Thoracic aorta (tissue), 2 donors: ENCODE data around the gene GLO1. TPM values are rescaled to one million over a fixed set of nuclear protein-coding genes. Genes with fewer than 3 reads are reported as not detected.
"Not testable (repeated sequence)": the region's sequence is repeated elsewhere in the genome, so short reads cannot be mapped to it uniquely, and the experiment has no call there.

Source experiments
- ATAC-seq: fragments of 150-250 bp; one replicate; pipeline ENCODE4 v1.8.0; 2017; ENCODE audit warnings: low read depth; ENCODE audit not compliant: insufficient number of reproducible peaks, low FRiP score
- DNase-seq: peaks from one replicate; pipeline ENCODE4 v3.0.0-alpha.2; 2020; ENCODE audit warnings: low spot score
- H3K27ac ChIP-seq, 2 donors: fragments of 200-600 bp; sonication (generic); 1 replicate in 1 of 2; 2 replicates in 1 of 2; pipeline ENCODE4 v1.5.1; 2016; ENCODE audit warnings: mild to moderate bottlenecking in 2 of 2, moderate library complexity in 2 of 2
- H3K27me3 ChIP-seq: fragments of 200-600 bp; sonication (generic); replicated peaks from 2 replicates; pipeline ENCODE4 v1.6.0; 2016; ENCODE audit warnings: mild to moderate bottlenecking; ENCODE audit not compliant: insufficient read depth
- H3K36me3 ChIP-seq: fragments of 200-600 bp; sonication (generic); one replicate; pipeline ENCODE4 v1.5.1; 2016
- H3K4me1 ChIP-seq, 2 donors: fragments of 200-600 bp; sonication (generic); 1 replicate in 1 of 2; 2 replicates in 1 of 2; pipeline versions ENCODE4 v1.5.1 to v1.6.0; 2016; ENCODE audit warnings: low read depth in 2 of 2, mild to moderate bottlenecking in 1 of 2; ENCODE audit not compliant: control insufficient read depth in 1 of 2
- H3K4me3 ChIP-seq: fragments of 200-600 bp; sonication (generic); 2 replicates; pipeline ENCODE4 v1.5.1; 2016; ENCODE audit warnings: mild to moderate bottlenecking
- H3K9me3 ChIP-seq: fragments of 200-600 bp; sonication (generic); 2 replicates; pipeline ENCODE4 v1.5.1; 2016
- CTCF ChIP-seq: fragments of 200-600 bp; sonication (generic); IDR thresholded peaks from one replicate; pipeline ENCODE4 v1.5.1; 2019; ENCODE audit warnings: antibody characterized with exemption
- total RNA-seq, 2 donors: library from RNA; depleted of rRNA; stranded (reverse); fragments of >200 nt; gene quantifications; one replicate each; pipeline versions ENCODE4 v1.1.0 to v1.2.3, GENCODE V29; 2016

Gene GLO1
- total RNA-seq, 2 donors from 2014 or later = 47.7 to 63.1 TPM

DNA sequence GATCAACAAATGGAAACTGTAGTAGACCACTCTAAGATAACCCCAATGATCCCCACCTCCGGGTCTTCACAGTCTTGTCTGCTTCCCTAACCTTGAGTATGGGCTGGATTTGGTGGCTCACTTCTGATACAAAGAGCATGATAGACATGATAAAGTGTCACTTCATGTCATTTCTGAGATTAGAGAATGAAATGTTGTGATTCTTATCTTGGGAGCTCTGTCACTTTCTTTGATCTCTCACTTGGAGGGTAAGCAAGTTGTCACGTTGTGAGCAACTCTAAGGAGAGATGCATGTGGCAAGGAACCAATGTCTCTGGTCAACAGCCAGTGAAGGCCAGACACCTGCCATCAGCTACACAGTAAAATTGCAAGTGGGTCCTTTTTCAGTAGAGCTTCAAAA is 3.0 kb upstream of the GLO1 start:
- Histone ChIP-seq H3K9me3 (no peaks in the 10 kb centered on the region), H3K4me1 (peaks cover 5 to 6% of the 10 kb centered on the region in 2 donors), H3K4me3 (no peak overlapping the region), H3K27ac (no peak overlapping the region), H3K36me3 (no peaks in the 10 kb centered on the region), H3K27me3 (no peaks in the 10 kb centered on the region)
- ATAC-seq (no peak), DNase-seq (no peak)
- TF ChIP-seq CTCF = no peak

- no peaks in the 10 kb centered on the region for H3K27me3 ChIP-seq
- TF ChIP-seq CTCF = no peak
- no peaks in the 10 kb centered on the region for H3K36me3 ChIP-seq
- H3K27ac ChIP-seq = no peak overlapping the region
- no peak overlapping the region for H3K4me3 ChIP-seq
- DNase-seq (no peak), ATAC-seq (no peak)
- H3K4me1 ChIP-seq = peaks cover 5 to 6% of the 10 kb centered on the region in 2 donors
- peaks cover 4% of the 10 kb centered on the region for H3K9me3 ChIP-seq
Observed at GRCh38 chr6:38703949-38704590, 1.1 kb upstream of the GLO1 start.

DNA sequence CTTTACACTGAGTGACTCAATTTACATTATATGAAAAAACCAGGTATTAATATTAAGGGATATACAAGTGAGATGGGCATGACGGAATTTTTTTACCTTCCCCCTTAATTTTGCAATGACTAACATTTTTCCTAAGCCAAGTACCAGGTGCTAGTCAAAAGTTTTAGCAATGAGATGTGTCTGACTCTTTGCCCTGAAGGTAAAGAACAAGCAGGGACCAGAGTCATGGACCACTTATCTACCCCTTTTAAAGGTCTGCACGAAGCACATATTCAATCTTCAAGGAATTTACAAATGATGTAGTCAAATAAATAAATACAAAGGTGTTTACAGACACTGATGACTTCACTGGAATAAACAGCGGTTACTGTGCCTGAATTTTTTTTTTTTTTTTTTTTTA is 1.4 kb downstream of the GLO1 start:
- peaks cover 4% of the 10 kb centered on the region for H3K9me3 ChIP-seq
- H3K27me3 ChIP-seq = no peaks in the 10 kb centered on the region
- no peak overlapping the region for H3K27ac ChIP-seq
- no peak for TF ChIP-seq CTCF
- DNase-seq (no peak), ATAC-seq (no peak)
- peaks cover 5 to 6% of the 10 kb centered on the region in 2 donors for H3K4me1 ChIP-seq
- peak overlapping the region; percentile 84 for H3K4me3 ChIP-seq
- H3K36me3 ChIP-seq = no peaks in the 10 kb centered on the region

- not testable (repeated sequence) for H3K27me3 ChIP-seq, H3K27ac ChIP-seq, H3K36me3 ChIP-seq, ATAC-seq, H3K9me3 ChIP-seq, H3K4me1 ChIP-seq, DNase-seq, H3K4me3 ChIP-seq
Observed at GRCh38 chr6:38699702-38700101, 3.2 kb downstream of the GLO1 start.

DNA sequence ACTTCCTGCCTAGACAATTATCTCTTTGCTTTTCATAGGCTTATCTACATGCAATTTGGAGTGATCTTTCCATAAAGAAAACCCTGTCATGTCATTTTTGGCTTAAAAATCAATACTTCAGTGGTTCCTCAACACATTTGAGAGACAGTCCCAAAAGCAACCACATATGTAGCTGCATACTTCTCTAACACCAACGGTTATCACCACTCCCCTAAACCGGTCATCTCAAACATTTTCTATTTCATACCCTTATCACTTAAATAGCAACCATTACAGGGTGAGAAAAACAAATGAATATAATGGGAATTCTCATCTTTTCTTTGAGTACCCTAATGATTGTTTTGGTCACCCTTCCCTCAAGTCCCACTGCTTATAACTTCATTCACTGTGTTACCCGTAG is 5.1 kb downstream of the GLO1 start:
- no peaks in the 10 kb centered on the region for H3K36me3 ChIP-seq
- no peak for TF ChIP-seq CTCF
- no peak overlapping the region for H3K27ac ChIP-seq
- DNase-seq = no peak
- H3K9me3 ChIP-seq = peaks cover 4% of the 10 kb centered on the region
- no peak for ATAC-seq
- H3K27me3 ChIP-seq = no peaks in the 10 kb centered on the region
- no peak overlapping the region for H3K4me3 ChIP-seq
- H3K4me1 ChIP-seq = peaks cover 5 to 6% of the 10 kb centered on the region in 2 donors

DNA sequence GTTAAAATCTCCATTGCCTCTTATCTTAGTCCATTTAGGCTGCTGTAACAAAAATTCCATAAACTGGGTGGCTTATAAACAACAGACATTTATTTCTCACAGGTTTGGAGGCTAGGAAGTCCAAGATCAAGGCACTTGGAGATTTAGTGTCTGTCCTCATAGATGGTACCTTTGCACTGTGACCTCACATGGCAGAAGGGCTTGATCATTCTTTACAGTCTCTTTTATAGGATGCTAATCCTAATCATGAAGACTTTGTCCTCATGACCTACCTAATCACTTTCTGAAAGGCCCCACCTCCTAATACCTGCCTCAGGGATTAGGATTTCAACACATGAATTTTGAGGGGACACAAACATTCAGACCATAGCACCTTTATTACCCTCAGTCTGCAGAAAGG is 6.6 kb downstream of the GLO1 start:
- no peak overlapping the region for H3K4me3 ChIP-seq
- ATAC-seq (no peak), DNase-seq (no peak)
- peaks cover 4% of the 10 kb centered on the region for H3K9me3 ChIP-seq
- no peaks in the 10 kb centered on the region for H3K4me1 ChIP-seq
- H3K27me3 ChIP-seq = no peaks in the 10 kb centered on the region
- H3K36me3 ChIP-seq = no peaks in the 10 kb centered on the region
- H3K27ac ChIP-seq = no peak overlapping the region
- TF ChIP-seq CTCF = no peak
